Inferior parietal cortex (tissue), 1 donor: ENCODE results near the gene CALY.

ENCODE experiments used
- DNase-seq: peaks from one replicate; pipeline ENCODE4 v3.0.0-alpha.2; 2016; ENCODE audit errors: extremely low spot score

Gene CALY

DNA sequence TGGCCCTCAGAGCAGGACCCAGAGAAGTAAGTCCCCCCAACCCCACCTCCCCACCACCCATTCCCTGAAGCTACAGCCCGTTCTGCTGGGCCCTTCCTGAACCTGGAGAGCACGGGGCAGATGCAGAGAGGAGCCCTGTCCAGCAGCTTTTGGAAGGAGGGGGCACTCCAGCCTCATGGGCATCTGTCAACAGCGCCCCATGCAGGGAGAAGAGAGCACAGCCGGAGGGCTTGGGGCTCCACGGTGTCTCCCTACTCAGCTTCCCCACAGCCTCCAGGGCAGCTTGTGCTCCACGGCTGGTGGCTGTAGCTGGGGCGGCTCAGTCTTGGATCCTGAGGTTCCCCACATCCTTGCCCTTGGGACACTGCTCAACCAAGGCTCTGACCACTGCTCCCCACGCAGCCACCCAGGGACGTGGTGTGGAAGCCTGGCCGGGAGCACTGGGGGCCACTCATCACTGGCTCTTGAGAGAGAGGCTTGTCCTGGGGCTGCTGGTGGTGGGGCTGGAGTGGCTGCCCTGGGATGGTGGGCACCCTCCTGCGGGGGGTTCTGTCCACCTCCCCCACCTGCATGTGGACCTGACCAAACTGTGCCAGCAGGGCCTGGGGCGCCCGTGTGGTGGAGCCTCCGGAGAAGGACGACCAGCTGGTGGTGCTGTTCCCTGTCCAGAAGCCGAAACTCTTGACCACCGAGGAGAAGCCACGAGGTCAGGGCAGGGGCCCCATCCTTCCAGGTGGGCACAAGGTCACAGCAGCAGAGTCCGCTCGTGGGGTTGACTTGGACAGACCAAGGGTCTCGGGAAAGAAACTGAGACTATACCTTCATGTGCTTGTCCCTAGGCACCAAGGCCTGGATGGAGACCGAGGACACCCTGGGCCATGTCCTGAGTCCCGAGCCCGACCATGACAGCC is 15.0 kb upstream of the CALY start:
- no peak for DNase-seq

DNA sequence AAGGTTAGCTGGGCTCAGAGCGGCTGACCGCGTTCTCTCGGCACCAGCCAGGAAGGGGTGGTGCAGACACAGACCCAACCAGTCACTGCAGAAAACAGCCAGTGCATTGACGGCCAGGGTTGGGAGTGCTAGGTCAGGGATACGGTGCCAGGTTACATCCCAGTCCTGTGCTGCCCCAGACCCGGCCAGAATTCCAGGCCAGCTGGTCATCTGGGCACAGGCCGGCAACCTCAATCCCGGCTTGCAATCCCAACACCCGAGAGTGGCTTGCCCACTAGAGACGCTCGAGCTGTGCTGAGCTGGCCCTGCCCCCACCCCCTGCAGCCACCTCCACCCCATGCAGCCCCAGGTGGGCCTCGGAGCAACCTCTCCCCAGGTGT is 14.2 kb upstream of the CALY start:
- DNase-seq, result no peak

DNA sequence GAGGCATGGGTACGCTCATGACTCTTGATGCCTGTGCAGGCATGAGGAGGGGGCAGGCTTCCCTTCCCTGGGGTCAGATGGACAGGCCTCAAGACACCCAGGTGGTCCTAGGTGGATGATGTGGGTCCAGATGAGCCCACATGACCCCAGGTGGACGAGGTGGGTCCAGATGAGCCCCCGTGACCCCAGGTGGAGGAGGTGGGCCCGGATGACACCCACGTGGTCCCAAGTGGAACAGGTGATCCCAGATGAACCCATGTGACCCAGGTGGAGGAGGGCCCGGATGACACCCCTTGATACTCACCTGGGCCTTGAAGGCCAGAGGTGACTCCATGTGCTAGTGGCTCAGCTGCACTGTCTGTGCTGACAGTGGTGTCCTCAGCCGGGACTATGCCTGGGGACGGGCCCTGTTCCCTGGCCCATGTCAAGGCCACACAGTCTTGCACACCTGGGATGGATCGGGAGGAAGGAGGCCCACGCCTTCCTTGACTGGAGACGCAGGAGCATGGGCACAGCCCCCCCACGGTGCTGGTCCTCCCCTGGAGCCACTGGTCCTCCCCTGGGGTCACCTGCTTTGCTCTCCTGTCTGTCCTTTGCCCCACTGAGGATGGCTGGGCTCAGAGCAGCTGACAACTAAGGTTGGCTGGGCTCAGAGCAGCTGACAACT is 13.7 kb upstream of the CALY start:
- no peak for DNase-seq

DNA sequence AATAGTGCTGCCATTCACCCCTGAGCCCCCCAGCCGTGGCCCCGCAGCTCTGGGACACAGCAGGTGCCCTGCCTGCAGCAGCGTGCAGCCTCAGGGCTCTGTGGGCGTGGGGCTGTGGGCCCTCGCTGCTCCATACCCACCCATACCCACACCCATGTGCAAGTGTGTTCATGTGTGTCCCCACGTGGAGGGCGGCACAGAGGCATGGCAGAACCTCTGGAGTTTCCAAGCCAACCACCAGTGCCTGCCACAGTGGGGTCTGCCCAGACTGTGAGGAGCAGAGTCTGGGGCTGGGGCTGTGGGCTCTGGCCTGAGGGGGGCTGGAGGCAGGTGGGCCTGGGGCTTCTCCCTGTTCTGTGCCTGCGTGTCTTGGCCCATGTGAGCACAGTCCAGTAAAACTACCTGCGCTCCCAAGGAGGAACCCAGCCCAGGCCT is 12.9 kb upstream of the CALY start:
- DNase-seq, result no peak

DNA sequence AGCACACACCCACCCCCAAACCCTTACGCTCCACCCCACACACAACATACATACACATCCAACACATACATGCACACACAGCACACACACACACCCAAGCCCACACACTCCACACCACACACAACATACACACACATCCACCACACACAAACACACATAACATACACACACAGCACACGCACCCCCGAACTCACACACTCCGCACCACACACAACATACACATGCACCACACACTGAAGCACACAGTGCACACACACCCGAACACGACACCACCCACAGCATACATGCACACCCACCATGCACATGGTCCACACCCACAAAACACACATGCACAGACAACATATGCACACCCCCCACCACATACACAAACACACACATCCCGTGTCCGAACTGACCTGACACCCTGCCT is 12.5 kb upstream of the CALY start:
- no peak for DNase-seq

DNA sequence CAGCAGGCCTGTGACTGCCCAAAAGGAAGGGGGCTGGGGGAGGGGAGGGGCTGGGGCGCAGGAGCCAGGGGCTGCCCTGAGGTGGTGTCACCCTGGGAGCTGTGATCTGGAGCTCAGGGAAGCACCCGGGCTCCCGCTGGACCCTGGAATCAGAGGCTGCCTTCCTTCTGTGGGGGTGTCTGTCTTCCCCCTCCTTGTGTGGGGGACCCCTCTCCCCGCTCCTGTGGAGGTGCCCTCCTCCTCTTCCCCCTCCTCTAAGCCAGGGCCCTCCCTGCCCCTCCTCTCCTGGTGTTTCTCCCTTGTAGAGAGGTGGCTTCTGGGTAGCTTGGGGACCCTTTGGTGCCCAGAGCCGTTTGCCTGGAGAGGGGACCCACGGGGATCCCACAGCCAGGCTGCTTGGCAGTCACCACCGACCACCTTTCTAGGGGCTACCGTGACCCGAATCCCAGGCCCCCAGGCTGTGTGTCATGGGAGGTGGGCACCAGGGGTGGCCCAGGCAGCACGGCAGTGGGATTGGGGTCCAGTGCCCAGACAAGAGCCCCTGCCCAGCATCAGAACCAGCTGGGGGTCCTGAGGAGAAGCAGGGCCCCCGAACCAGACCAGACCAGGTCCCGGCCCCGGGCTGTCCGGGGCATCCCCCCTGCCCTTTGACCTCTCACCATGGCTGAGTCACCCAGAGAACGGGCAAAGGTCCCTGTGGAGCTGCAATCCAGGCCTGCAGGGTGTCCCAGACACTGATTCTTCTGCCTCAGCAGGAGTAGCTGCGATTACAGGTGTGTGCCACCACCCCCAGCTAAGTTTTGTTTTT is 11.2 kb upstream of the CALY start:
- no peak for DNase-seq

DNA sequence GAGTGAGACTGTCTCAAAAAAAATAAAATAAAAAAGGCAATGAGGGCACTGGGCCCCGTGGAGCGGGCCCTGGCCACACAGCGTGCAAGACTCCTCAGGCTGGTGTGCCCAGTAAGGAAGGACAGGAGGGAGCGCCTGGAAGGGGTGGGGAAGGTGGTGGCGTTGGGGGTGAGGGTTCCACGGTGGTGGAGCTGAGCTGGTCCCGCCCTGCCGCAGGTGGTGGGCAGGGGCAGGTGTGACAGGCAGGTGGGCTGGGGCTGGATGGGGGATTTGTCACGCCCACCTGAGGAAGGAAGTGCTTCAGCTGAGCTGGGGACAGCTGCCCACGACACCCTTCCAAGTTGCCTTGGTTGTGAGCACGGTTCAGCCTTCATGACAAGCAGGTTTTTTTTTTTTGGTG is 9.7 kb upstream of the CALY start:
- DNase-seq, result no peak

DNA sequence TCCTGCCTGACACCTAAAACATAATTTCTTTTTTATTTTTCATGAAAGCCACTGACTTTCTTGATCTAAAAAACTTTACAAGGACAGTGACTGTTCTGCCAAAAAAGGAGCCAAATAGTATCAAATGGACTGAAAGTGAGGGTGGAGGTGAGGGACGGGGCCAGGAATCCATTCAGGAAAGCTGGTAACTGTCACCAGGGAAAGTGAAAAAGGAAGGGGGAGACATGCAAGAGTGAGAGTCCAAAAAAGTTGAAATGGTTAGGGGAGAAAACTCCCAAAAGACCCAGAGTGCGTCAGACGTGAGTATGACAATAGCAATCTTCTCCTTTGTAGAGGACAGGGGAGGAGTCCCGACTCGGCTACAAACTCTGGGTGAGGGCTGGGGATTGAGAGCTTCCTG is 7.5 kb upstream of the CALY start:
- no peak for DNase-seq

DNA sequence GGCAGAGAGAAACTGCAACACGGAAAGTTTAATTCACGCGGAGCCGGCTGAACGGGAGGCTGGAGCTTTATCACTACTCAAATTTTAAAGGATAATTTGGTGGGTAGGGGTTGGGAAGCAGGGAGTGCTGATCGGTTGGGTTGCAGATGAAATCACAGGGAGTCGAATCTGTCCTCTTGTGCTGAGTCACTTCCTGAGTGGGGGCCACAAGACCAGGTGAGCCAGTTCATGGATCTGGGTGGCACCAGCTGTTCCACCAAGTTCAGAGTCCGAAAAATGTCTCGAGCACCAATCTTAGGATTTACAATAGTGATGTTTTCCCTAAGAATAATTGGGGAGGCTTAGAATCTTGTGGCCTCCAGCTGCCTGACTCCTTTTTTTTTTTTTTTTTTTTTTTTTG is 6.9 kb upstream of the CALY start:
- DNase-seq, result no peak

DNA sequence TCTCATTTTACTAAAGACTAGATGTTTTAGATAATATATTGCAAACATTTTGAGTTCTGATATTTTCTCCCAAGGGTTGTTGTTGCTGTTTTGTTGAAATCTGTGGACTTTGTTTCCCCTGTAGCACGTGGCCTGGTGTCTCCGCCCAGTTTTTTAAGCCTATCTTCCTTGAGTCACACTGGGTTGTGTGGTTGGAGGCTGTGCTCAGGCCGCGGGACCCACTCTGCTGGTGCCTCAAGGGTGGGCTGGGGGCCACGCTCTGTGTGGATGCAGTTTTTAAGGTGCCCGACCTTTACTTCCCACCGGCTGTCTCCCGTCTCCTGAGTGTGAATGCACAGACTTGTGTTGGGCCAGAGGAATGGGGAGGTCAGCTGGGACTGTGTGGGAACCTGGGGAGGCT is 6.2 kb upstream of the CALY start:
- DNase-seq, result no peak

DNA sequence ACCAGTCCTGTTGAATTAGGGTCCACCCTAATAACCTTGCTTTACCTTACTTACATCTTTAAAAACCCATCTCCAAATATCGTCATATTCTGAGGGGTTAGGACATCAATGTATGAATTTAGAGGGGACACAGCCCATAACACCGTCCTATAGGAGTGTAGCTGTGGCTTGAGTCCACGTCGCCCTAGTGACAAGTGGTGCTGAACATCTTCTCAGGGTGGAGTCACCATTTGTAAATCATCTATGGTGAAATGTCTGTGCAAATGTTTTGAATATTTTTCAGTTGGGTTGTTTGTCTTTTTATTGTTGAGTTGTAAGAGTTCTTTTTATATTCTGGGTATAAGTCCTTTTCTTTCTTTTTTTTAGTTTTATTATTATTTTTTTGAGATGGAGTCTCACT is 5.3 kb upstream of the CALY start:
- DNase-seq, result no peak

DNA sequence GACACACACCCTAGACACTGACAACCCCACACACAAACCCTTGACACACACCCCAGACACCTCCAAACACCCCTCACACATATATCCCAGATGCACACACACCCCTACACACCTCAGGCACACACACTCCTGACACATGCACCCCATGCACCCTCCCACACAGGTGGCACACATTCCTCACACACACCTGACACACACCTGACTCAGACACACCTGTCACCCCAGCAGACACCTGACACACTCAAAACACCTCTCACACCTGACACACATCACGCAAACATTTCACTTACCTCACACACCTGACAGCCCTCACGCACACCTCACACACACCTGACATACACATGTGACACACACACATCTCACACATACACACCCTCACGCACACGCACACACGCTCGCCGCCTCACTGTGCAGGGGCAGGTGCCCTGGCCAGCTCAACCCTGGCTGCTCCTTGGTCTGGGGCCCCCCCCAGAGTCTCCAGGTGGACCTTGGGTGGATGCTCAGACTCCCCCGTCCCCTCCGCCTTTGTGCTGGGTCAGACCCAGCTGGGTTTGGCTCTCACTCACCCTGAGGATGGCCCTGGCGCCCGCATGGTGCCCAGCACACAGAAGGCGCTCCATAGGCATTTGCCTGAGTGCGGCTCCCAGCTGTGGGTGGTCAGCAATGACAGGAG is 3.1 kb upstream of the CALY start:
- DNase-seq, result no peak

DNA sequence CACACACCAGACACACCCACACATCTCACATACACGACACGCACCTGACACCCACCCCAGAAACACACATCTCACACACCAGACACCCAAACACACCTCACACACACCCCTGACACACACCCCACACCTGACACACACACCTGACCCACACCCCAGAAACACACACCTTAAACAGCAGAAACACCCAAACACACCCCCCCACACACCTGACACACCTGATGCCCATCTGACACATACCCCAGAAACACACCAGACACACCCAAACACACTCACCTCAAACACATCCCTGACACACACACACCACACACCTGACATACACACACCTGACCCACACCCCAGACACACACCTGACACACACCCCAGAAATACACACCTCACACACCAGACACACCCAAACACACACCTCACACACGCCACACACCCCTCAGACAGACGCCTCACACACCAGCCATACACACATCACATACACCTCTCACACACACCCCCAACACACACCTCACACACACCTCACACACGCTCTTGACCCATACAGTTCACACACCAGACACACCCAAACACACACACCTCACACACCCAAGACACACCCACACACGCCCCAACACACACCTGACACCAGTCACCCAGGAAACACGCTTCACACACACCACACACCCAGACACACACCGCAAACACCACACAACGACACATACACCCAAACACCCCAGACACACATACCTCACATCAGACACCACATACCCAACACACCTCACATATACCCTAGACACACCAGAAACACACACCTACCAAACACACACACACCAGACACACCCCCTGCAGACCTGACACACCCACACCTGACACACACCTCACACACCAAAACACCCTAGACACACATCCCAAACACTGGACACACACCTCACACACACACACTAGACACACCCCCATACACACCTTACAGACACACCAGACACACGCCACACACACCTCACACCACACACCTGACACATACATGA is 1.7 kb upstream of the CALY start:
- no peak for DNase-seq

DNA sequence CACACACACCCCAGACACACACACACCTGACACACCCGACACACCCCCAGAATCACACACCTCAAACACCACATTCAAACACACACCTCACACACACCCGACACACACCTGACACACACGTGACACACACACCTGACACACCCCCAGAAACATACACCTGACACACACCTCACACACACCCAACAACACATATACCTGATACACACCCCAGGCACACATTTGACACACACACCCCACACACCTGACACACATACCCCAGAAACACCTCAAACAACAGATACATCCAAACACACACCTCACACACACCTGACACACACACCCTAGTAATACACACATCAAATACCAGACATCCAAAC is 652 bp upstream of the CALY start:
- DNase-seq, result no peak

DNA sequence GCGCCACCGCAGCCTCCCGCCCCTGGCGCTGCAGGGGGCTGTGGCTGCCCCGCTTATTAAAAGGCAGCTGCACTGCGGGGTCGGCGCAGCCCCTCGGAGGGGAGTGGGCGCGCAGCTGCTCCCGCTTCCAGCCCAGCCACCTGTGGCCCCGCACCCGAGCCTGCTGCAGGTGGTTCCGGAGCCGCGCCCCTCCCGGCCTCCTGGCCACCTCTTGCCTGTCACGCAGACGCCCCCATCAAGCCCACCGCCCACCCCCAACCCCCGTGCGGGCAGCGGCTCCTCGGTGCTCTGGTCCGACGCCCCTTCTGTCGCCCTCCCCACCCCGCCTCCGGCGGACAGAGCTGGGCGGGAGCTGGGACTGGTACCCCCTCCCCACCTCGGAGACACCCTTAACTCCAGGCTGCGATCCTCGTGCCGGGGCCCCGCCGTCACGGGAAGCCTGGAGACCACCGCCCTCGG is 549 bp downstream of the CALY start:
- DNase-seq, result no peak

DNA sequence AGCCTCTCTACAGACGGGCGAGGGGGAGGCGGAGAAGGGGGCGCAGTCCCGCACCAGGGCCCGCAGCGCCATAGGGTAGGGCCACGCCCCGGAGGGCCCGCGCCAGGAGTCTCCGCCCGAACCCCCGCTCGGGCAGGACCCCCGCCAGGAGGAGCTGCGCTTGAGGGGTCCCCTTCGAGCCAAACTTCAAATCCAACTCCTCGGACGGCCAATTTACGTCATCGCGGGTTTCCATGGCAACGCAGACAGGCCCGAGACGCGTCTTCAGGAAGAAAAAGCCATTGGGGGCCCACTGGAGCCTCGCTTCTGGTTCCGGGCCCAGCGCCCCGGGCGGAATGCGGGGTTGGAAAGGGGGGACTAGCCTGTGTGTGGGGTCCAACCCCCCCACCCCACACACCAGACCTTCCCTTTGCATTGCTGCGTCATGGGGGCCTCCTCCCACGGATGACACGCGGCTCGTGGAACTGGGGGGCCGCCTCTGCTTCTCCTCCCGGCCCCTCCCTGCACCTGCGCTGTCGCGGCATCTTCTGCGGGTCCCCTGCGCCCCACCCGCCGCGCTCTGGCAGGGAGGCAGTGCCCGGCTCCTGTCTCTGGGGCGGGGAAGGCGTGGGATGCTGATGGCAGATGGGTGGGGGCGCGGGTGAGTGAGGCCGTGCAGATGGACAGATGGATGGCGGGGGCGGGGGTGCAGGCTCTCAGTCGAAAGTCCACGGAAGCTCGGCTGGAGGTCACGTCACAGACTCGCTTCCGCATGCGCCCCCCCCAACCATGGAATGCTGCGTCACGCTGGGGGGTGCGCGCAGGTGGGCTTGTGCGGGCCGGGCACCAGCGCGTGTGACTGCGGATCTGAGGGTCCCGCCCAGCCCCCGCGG is 1.2 kb downstream of the CALY start:
- DNase-seq, result peak; percentile 56

DNA sequence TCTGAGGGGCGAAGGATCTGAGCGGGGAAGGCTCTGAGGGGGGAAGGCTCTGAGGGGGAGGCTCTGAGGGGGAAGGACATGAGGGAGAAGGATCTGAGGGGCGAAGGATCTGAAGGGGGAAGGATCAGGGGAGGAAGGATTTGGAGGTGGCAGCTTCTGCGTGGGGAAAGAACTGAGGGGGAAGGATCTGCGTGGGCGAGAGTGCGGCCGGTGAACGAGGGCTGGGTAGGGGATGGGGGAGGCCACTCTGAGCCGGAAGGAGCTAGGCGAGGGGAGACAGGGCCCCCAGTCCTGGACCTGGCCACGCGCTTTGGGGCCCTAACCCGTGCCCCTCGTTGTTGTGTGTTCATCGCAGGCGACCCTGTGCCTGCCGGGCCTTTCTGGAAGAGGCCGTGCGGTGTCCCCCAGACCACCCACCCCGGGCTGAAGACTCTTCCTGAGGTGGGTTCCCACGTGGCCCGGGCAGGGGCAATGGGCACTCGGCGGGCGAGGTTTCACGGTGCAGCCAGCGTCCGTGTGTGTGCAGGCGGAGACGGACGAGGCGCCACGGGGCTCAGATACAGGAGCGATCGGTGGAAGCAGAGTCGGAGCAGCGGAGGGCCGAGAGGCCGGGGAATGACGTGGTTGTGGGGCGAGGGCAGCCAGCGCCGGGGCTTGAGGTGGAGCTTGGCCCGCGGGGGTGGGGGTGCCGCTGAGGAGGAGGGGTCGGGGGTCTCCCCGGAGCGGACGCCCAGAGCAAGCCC is 2.0 kb downstream of the CALY start:
- no peak for DNase-seq

DNA sequence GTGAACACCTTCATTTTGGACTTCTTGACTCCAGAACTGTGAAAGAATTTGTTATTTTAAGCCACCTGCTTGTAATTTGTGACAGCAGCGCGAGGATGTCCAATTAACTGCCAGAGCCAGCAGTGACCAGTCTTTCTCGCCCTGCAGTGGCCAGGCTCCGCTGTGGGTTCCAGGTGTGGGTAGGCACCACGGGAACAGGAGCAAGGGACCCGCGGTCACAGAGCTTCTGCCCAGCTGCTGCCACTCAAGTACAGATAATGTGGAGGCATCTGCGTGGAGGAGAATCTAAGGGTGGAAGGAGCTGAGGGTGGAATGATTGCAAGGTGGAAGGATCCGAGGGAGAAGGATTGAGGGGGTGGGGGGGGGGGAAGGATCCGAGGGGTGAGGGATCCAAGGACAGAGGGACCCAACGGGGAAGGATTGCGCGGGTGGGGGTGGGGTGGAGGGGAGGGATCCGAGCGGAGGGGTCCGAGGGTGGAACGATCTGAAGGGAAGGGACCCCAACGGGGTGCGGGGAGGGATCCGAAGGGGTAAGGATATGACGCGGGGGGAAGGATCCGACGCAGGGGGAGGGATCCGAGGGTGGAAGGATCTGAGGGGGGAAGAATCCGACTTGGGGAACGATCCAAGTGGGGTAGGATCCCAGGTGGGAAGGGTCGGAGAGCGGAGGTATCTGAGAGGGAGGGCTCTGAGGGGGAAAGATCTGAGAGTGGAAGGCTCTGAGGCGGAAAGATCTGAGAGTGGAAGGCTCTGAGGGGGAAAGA is 3.6 kb downstream of the CALY start:
- DNase-seq, result no peak
